ENCODE measurements around the gene RGS7BP. TPM values are rescaled to one million over a fixed set of nuclear protein-coding genes. Genes with fewer than 3 reads are reported as not detected.

Gene RGS7BP
- total RNA-seq, 4 donors from 2014 or later: 0.33 to 3.4 (median 2.7) TPM

DNA sequence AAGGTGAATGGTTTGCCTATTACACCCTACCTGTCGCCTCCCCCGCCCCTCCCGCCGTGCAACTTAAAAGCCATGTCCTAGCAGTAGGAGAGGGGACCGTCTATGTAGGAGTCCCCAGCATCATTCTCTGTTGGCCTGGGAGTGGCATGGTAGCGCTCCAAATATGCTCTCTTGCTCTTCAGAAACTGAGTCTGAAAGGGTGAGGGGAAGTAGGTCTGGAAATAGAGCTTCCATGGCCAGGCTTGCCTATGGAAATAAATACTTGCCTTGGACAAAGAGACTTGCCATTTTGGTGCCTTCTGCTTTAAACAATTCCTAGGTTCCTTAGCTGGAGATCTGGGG lies 1.4 kb downstream of the RGS7BP start:
- DNase-seq: no peak
- WGBS, 2 donors: 24 to 28% methylated on average over 5 of the region's 6 CpGs
- Histone ChIP-seq H3K27me3 (no peaks in the 10 kb centered on the region), H3K4me3 (replicated peaks in 1 of 3) (no peak overlapping the region), H3K36me3 (no peaks in the 10 kb centered on the region), H3K9me3 (no peaks in the 10 kb centered on the region), H3K27ac (no peak overlapping the region), H3K4me1 (peaks cover 3 to 4% of the 10 kb centered on the region in 2 donors)
- intact Hi-C loops (cut with DNase I): no loop called here
- TF ChIP-seq POLR2A (IDR thresholded peaks at IDR 0.05): no peak
- TF ChIP-seq CTCF (IDR thresholded peaks at IDR 0.05): no peak

DNA sequence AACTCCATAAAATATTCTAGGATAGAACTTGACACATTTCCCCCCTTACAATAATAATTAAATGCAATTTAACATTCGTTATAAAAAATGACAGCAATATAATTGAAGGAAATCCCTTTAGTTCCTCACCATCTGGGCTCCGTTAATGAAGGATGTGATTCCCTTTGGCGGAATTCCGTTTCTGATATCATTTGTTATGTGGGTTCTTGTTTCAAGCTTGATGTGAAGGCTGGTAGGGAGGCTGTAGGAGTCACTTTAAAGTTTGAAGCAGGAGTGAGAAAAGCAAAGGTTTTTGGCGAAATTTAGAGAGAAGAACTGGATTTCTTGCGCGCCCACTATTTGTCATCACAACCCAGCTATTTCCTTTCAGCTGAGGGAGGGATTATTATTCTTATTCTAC lies 4.0 kb downstream of the RGS7BP start:
- intact Hi-C loops (cut with DNase I): no loop called here
- Histone ChIP-seq H3K4me1 (peaks cover 3 to 4% of the 10 kb centered on the region in 2 donors), H3K27me3 (no peaks in the 10 kb centered on the region), H3K9me3 (no peaks in the 10 kb centered on the region), H3K4me3 (replicated peaks in 1 of 3) (no peak overlapping the region), H3K36me3 (no peaks in the 10 kb centered on the region), H3K27ac (no peak overlapping the region)
- TF ChIP-seq CTCF (IDR thresholded peaks at IDR 0.05) (no peak), POLR2A (IDR thresholded peaks at IDR 0.05) (no peak)
- DNase-seq: no peak
- 76 to 77% methylated on average over 7 of the region's 7 CpGs for WGBS, 2 donors

GRCh38 chr5:64513492-64513891 lies 7.7 kb downstream of the RGS7BP start:
- 71 to 72% methylated on average over 5 of the region's 5 CpGs for WGBS, 2 donors
- H3K36me3 ChIP-seq: no peaks in the 10 kb centered on the region
- no peaks in the 10 kb centered on the region for H3K4me1 ChIP-seq
- no peaks in the 10 kb centered on the region for H3K27me3 ChIP-seq
- H3K9me3 ChIP-seq: no peaks in the 10 kb centered on the region
- TF ChIP-seq POLR2A (IDR thresholded peaks at IDR 0.05) (no peak), CTCF (IDR thresholded peaks at IDR 0.05) (no peak)
- H3K27ac ChIP-seq: no peak overlapping the region
- H3K4me3 ChIP-seq (replicated peaks in 1 of 3): no peak overlapping the region
- intact Hi-C loops (cut with DNase I): no loop called here
- DNase-seq: no peak

GRCh38 chr5:64514612-64515011 lies 8.8 kb downstream of the RGS7BP start:
- H3K27me3 ChIP-seq: no peaks in the 10 kb centered on the region
- H3K9me3 ChIP-seq: no peaks in the 10 kb centered on the region
- intact Hi-C loops (cut with DNase I): no loop called here
- no peak overlapping the region for H3K4me3 ChIP-seq (replicated peaks in 1 of 3)
- H3K27ac ChIP-seq: no peak overlapping the region
- no peak for DNase-seq
- no peaks in the 10 kb centered on the region for H3K36me3 ChIP-seq
- WGBS, 2 donors: 91 to 92% methylated on average over 1 of the region's 1 CpG
- no peak for TF ChIP-seq POLR2A (IDR thresholded peaks at IDR 0.05)
- no peak for TF ChIP-seq CTCF (IDR thresholded peaks at IDR 0.05)
- no peaks in the 10 kb centered on the region for H3K4me1 ChIP-seq

GRCh38 chr5:64516216-64516615 lies 10.4 kb downstream of the RGS7BP start:
- H3K27me3 ChIP-seq: no peaks in the 10 kb centered on the region
- H3K27ac ChIP-seq: no peak overlapping the region
- no peak for DNase-seq
- H3K36me3 ChIP-seq: no peaks in the 10 kb centered on the region
- no peaks in the 10 kb centered on the region for H3K9me3 ChIP-seq
- TF ChIP-seq CTCF (IDR thresholded peaks at IDR 0.05) (no peak), POLR2A (IDR thresholded peaks at IDR 0.05) (no peak)
- intact Hi-C loops (cut with DNase I): no loop called here
- H3K4me1 ChIP-seq: no peaks in the 10 kb centered on the region
- H3K4me3 ChIP-seq (replicated peaks in 1 of 3): no peak overlapping the region
- WGBS, 2 donors: 87 to 92% methylated on average over 4 of the region's 4 CpGs
